A549 (cell line): ENCODE measurements around the gene BANF2.

Source experiments
- CTCF ChIP-seq: fragments of >200 bp; sonication (Bioruptor Twin); formaldehyde crosslinking; IDR thresholded peaks from 3 replicates; pipeline ENCODE4 v1.5.1; 2016
- EP300 ChIP-seq, 2 experiments: fragments of >200 bp; sonication (Bioruptor Twin); formaldehyde crosslinking; IDR thresholded peaks; 2 replicates in 1 of 2; 3 replicates in 1 of 2; pipeline ENCODE4 v1.6.1; 2016 to 2017
- FOSL2 ChIP-seq, 2 experiments: fragments of 450-650 bp in 1 of 2; fragments of >200 bp in 1 of 2; sonication (Bioruptor Twin) in 1 of 2; formaldehyde crosslinking; IDR thresholded peaks; 2 replicates each; pipeline versions ENCODE4 v1.5.0 to v1.6.1; 2016 to 2020; ENCODE audit warnings: mild to moderate bottlenecking in 1 of 2, moderate library complexity in 1 of 2
- JUN ChIP-seq, 2 experiments: fragments of >200 bp; sonication (Bioruptor Twin); formaldehyde crosslinking; IDR thresholded peaks; 2 replicates in 1 of 2; 3 replicates in 1 of 2; pipeline ENCODE4 v1.6.1; 2016 to 2017
- NFE2L2 ChIP-seq: fragments of 150-350 bp; conservative IDR thresholded peaks from 2 replicates; pipeline ENCODE4 v1.6.1; 2014; ENCODE audit warnings: low read length
- POLR2A ChIP-seq: IDR thresholded peaks from 2 replicates; pipeline ENCODE4 v1.6.1; 2012; ENCODE audit warnings: mild to moderate bottlenecking, low read length
- RARB ChIP-seq: fragments of 250-450 bp; sonication (Bioruptor Pico); IDR thresholded peaks from 2 replicates; pipeline ENCODE4 v1.8.0; 2021; ENCODE audit warnings: mild to moderate bottlenecking, moderate library complexity
- TF ChIP-seq, protein P1 (sequence below): fragments of 450-650 bp; IDR thresholded peaks from 2 replicates; pipeline ENCODE4 v1.6.1; 2014; ENCODE audit warnings: antibody characterized with exemption
- TF ChIP-seq, protein P2 (sequence below): fragments of 200-600 bp; sonication (generic); IDR thresholded peaks from 2 replicates; pipeline ENCODE4 v1.6.1; 2016; ENCODE audit warnings: antibody characterized with exemption, mild to moderate bottlenecking, moderate library complexity
- TF ChIP-seq, protein P3 (sequence below): IDR thresholded peaks from 2 replicates; pipeline ENCODE4 v1.6.1; 2012

DNA sequence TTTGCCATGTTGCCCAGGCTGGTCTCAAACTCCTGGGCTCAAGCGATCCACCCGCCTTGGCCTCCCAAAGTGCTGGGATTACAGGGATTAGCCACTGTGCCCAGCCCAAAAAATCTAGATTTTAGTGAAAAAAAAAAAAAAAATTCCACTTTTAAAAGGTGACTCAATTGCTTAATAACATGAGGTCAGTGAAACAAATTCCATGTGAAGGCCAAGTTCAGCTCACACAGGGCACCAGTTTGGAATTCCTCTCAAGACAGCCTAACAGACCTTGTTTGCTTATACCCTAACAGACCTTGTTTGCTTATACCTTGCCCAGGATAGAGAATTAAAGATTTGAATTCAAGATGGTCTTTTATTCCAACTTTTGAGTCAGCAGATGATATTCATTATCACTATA, 22.8 kb upstream of the BANF2 start:
- TF ChIP-seq RARB (CRISPR knock-in tag), result no peak
- no peak for TF ChIP-seq NFE2L2
- no peak for TF ChIP-seq POLR2A
- no peak for TF ChIP-seq CTCF
- no peak for TF ChIP-seq EP300 (IDR thresholded peaks at IDR 0.05)
- TF ChIP-seq FOSL2 (IDR thresholded peaks at IDR 0.05), result no peak
- TF ChIP-seq FOSL2 (CRISPR knock-in tag; IDR thresholded peaks at IDR 0.05), result no peak
- TF ChIP-seq, protein P1, sequence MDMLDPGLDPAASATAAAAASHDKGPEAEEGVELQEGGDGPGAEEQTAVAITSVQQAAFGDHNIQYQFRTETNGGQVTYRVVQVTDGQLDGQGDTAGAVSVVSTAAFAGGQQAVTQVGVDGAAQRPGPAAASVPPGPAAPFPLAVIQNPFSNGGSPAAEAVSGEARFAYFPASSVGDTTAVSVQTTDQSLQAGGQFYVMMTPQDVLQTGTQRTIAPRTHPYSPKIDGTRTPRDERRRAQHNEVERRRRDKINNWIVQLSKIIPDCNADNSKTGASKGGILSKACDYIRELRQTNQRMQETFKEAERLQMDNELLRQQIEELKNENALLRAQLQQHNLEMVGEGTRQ, result no peak
- TF ChIP-seq, protein P2, sequence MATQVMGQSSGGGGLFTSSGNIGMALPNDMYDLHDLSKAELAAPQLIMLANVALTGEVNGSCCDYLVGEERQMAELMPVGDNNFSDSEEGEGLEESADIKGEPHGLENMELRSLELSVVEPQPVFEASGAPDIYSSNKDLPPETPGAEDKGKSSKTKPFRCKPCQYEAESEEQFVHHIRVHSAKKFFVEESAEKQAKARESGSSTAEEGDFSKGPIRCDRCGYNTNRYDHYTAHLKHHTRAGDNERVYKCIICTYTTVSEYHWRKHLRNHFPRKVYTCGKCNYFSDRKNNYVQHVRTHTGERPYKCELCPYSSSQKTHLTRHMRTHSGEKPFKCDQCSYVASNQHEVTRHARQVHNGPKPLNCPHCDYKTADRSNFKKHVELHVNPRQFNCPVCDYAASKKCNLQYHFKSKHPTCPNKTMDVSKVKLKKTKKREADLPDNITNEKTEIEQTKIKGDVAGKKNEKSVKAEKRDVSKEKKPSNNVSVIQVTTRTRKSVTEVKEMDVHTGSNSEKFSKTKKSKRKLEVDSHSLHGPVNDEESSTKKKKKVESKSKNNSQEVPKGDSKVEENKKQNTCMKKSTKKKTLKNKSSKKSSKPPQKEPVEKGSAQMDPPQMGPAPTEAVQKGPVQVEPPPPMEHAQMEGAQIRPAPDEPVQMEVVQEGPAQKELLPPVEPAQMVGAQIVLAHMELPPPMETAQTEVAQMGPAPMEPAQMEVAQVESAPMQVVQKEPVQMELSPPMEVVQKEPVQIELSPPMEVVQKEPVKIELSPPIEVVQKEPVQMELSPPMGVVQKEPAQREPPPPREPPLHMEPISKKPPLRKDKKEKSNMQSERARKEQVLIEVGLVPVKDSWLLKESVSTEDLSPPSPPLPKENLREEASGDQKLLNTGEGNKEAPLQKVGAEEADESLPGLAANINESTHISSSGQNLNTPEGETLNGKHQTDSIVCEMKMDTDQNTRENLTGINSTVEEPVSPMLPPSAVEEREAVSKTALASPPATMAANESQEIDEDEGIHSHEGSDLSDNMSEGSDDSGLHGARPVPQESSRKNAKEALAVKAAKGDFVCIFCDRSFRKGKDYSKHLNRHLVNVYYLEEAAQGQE, result no peak
- no peak for TF ChIP-seq JUN (IDR thresholded peaks at IDR 0.05)
- TF ChIP-seq, protein P3, sequence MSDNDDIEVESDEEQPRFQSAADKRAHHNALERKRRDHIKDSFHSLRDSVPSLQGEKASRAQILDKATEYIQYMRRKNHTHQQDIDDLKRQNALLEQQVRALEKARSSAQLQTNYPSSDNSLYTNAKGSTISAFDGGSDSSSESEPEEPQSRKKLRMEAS, result no peak
